Cardiac septum (tissue), 1 donor: ENCODE measurements around the gene GTF2H3. TPM values are rescaled to one million over a fixed set of nuclear protein-coding genes. Genes with fewer than 3 reads are reported as not detected.

ENCODE experiments used
- DNase-seq: peaks from one replicate; pipeline ENCODE4 v3.0.0-alpha.2; 2020; ENCODE audit warnings: low spot score
- intact Hi-C: fragments of 100-400 bp; cut with DNase I; formaldehyde crosslinking; loops from one replicate; pipeline ENCODE4 v1.14.0; 2022
- total RNA-seq: library from RNA; stranded (reverse); fragmentation: NEBNext Ultra II Directional; extraction: Animal tissue kit (Norgen Biotek cat#: 25700); gene quantifications from one replicate; pipeline ENCODE4 v1.2.1, GENCODE V29; 2021
- donor health status: DM: no; HTN: no; CAD: no.

GTF2H3 gene
- total RNA-seq, 1 donor from 2014 or later: 12.9 TPM

DNA sequence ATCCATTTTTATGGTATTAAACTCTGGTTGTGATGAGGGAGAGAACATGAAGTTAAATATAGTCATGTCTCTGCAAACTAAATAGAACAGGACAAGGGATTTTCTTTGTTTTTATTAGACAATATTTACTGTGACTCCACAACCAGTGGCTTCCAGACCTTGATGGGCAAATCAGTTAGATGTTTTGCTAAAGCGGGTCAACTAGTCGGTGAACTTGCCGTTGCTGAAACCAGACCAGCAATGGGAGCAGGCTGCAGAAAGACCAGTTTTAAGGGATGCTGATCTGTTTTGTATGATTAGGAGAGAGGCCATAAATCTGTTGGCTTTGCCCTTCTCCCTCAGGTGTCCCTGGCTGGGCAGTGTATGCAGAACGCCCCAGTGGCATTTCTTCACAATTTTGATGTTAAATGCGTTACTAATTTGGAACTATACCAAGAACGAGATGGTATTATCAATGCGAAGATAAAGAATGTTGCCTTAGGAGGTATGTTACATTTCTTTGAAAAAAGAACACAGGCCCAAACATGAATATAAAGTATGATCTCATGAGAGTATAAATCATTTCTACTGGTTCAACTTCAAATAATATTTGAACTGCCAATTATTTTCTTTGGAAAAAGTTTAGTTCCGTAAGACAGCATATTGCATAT, 56.7 kb downstream of the GTF2H3 start:
- intact Hi-C loops: no loop called here

GRCh38 chr12:123696207-123696606, 62.6 kb downstream of the GTF2H3 start:
- intact Hi-C loops: no loop called here
- DNase-seq: no peak

More for the DNA sequence above, 56.7 kb downstream of the GTF2H3 start:
- DNase-seq: no peak

DNA sequence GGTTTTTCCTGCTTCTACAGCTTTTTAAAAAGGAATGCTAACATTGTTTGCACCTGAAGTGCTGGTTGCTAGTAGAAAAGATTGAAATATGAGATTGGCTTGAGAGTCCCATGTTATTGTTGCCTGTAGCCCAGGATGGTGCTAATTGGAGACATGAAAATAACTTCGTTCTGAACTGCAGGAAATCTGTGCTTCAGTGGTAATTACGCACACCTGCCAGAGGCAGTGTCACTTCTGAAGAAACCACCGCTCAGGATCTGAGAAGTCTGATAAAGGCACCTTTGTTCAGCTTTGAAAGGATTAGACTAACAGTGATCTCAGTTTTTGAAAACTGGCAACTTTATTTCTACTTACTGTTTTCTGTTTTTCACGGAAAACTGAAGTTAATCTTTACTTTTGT, 63.0 kb downstream of the GTF2H3 start:
- DNase-seq: no peak
- intact Hi-C loops: no loop called here

GRCh38 chr12:123705935-123706334, 72.3 kb downstream of the GTF2H3 start:
- DNase-seq: no peak
- intact Hi-C loops: no loop called here

- no peak for DNase-seq
- intact Hi-C loops: no loop called here
Measured at GRCh38 chr12:123707466-123707865, 73.8 kb downstream of the GTF2H3 start.

Other genes starting within 250 kb of the GTF2H3 start
- 36.4 TPM for gene KMT5A, start 249.7 kb upstream of the GTF2H3 start, total RNA-seq
- gene RILPL2, start 197.1 kb upstream of the GTF2H3 start, total RNA-seq: 1.6 TPM
- gene SNRNP35, start 175.7 kb upstream of the GTF2H3 start, total RNA-seq: 24.3 TPM
- gene RILPL1, start 100.1 kb upstream of the GTF2H3 start, total RNA-seq: 85.3 TPM
- gene TMED2, start 49.3 kb upstream of the GTF2H3 start, total RNA-seq: 150 TPM
- 5.1 TPM for gene DDX55, start 31.7 kb upstream of the GTF2H3 start, total RNA-seq
- gene EIF2B1, start 143 bp upstream of the GTF2H3 start, total RNA-seq: 27.9 TPM
- 3.1 TPM for gene TCTN2, start 37.3 kb downstream of the GTF2H3 start, total RNA-seq
- 14.9 TPM for gene ATP6V0A2, start 78.5 kb downstream of the GTF2H3 start, total RNA-seq
- gene DNAH10, start 128.5 kb downstream of the GTF2H3 start, total RNA-seq: 0.73 TPM